Measurements from ENCODE around the gene COL12A1. TPM values are rescaled to one million over a fixed set of nuclear protein-coding genes. Genes with fewer than 3 reads are reported as not detected.

The COL12A1 gene
- total RNA-seq, 3 donors from 2014 or later, result 90.9 to 441 (median 281) TPM

- H3K9me3 ChIP-seq, result no peaks in the 10 kb centered on the region
- no peak overlapping the region for H3K4me3 ChIP-seq
- no peak for DNase-seq (ENCODE audit: low spot score in 2 of 2)
- H3K27me3 ChIP-seq, result no peaks in the 10 kb centered on the region
- H3K36me3 ChIP-seq, result no peaks in the 10 kb centered on the region
- no peaks in the 10 kb centered on the region for H3K4me1 ChIP-seq
- intact Hi-C loops (cut with DNase I; ENCODE audit: low total_unique reads), result no loop called here
- TF ChIP-seq POLR2A (IDR thresholded peaks at IDR 0.05) (no peak), CTCF (IDR thresholded peaks at IDR 0.05) (no peak), POLR2AphosphoS5 (IDR thresholded peaks at IDR 0.05) (no peak)
- H3K27ac ChIP-seq, result no peak overlapping the region
These were observed 97.9 kb downstream of the COL12A1 start for GRCh38 chr6:75107913-75108312.

DNA sequence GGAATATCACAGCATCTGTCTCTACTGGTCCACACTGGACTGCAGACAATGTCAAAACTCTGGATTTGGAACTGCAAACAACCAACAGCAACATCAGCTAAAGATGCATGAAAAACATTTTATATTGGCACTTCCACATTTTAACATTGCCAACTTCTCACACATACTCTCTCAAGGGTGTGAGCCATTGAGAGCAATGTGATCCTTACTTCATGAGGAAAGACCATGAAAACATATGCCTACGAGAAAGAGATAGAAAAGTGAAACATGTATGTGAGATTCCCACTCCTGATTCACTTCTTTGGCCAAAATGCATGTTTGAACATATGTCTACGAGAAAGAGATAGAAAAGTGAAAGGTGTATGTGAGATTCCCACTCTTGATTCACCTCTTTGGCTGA is 99.4 kb downstream of the COL12A1 start:
- intact Hi-C loops (cut with DNase I; ENCODE audit: low total_unique reads), result no loop called here
- Histone ChIP-seq H3K9me3 (no peaks in the 10 kb centered on the region), H3K27me3 (no peaks in the 10 kb centered on the region), H3K36me3 (no peaks in the 10 kb centered on the region), H3K4me3 (no peak overlapping the region), H3K27ac (no peak overlapping the region), H3K4me1 (no peaks in the 10 kb centered on the region)
- TF ChIP-seq POLR2AphosphoS5 (IDR thresholded peaks at IDR 0.05) (no peak), CTCF (IDR thresholded peaks at IDR 0.05) (no peak), POLR2A (IDR thresholded peaks at IDR 0.05) (no peak)
- no peak for DNase-seq (ENCODE audit: low spot score in 2 of 2)

GRCh38 chr6:75103431-75103830 is 102.4 kb downstream of the COL12A1 start:
- H3K27me3 ChIP-seq, result no peaks in the 10 kb centered on the region
- intact Hi-C loops (cut with DNase I; ENCODE audit: low total_unique reads), result no loop called here
- peaks cover 0 to 2% of the 10 kb centered on the region in 2 donors for H3K4me1 ChIP-seq
- DNase-seq (ENCODE audit: low spot score in 2 of 2), result no peak
- H3K4me3 ChIP-seq, result no peak overlapping the region
- no peaks in the 10 kb centered on the region for H3K36me3 ChIP-seq
- TF ChIP-seq POLR2AphosphoS5 (IDR thresholded peaks at IDR 0.05) (no peak), POLR2A (IDR thresholded peaks at IDR 0.05) (no peak), CTCF (IDR thresholded peaks at IDR 0.05) (no peak)
- no peak overlapping the region for H3K27ac ChIP-seq
- no peaks in the 10 kb centered on the region for H3K9me3 ChIP-seq

GRCh38 chr6:75102301-75102700 is 103.6 kb downstream of the COL12A1 start:
- Histone ChIP-seq H3K27ac (no peak overlapping the region), H3K27me3 (no peaks in the 10 kb centered on the region), H3K36me3 (no peaks in the 10 kb centered on the region), H3K9me3 (no peaks in the 10 kb centered on the region), H3K4me1 (peaks cover 0 to 2% of the 10 kb centered on the region in 2 donors), H3K4me3 (no peak overlapping the region)
- TF ChIP-seq CTCF (IDR thresholded peaks at IDR 0.05) (no peak), POLR2AphosphoS5 (IDR thresholded peaks at IDR 0.05) (no peak), POLR2A (IDR thresholded peaks at IDR 0.05) (no peak)
- intact Hi-C loops (cut with DNase I; ENCODE audit: low total_unique reads), result no loop called here
- no peak for DNase-seq (ENCODE audit: low spot score in 2 of 2)

GRCh38 chr6:75101896-75102295 is 104.0 kb downstream of the COL12A1 start:
- H3K4me1 ChIP-seq, result peaks cover 0 to 2% of the 10 kb centered on the region in 2 donors
- no peaks in the 10 kb centered on the region for H3K27me3 ChIP-seq
- H3K27ac ChIP-seq, result peak overlapping the region in 1 of 2 donors; percentile 5
- H3K4me3 ChIP-seq, result no peak overlapping the region
- intact Hi-C loops (cut with DNase I; ENCODE audit: low total_unique reads), result no loop called here
- TF ChIP-seq CTCF (IDR thresholded peaks at IDR 0.05) (no peak), POLR2AphosphoS5 (IDR thresholded peaks at IDR 0.05) (no peak), POLR2A (IDR thresholded peaks at IDR 0.05) (no peak)
- H3K9me3 ChIP-seq, result no peaks in the 10 kb centered on the region
- no peak for DNase-seq (ENCODE audit: low spot score in 2 of 2)
- no peaks in the 10 kb centered on the region for H3K36me3 ChIP-seq

All from breast epithelium (tissue), 4 donors.